Activated naive CD4-positive, alpha-beta T cell treated with anti-CD3 and anti-CD28 coated beads for 36 hours (primary cell): ENCODE data around the gene CCT2. TPM values are rescaled to one million over a fixed set of nuclear protein-coding genes. Genes with fewer than 3 reads are reported as not detected.

Experiments used
- CTCF ChIA-PET: fragments of 350-600 bp; sonication (Branson Sonifier 250); formaldehyde crosslinking; loops from one replicate; lab custom pipeline; 2021; ENCODE audit warnings: antibody characterized with exemption; lab: Charles Lee
- DNase-seq: peaks from one replicate; pipeline ENCODE4 v3.0.0-alpha.2; 2020
- H3K27ac Mint-ChIP-seq: one replicate; pipeline ENCODE4 v1.8.0; 2021; ENCODE audit warnings: mild to moderate bottlenecking, mixed read lengths
- H3K27me3 Mint-ChIP-seq: one replicate; pipeline ENCODE4 v1.8.0; 2021; ENCODE audit warnings: low read depth, mixed read lengths
- H3K36me3 Mint-ChIP-seq: one replicate; pipeline ENCODE4 v1.8.0; 2021; ENCODE audit warnings: low read depth, mixed read lengths
- H3K4me1 Mint-ChIP-seq: one replicate; pipeline ENCODE4 v1.8.0; 2021; ENCODE audit warnings: low read depth, mixed read lengths
- H3K4me3 Mint-ChIP-seq: one replicate; pipeline ENCODE4 v1.8.0; 2021; ENCODE audit warnings: mild to moderate bottlenecking, moderate library complexity, mixed read lengths
- H3K9me3 Mint-ChIP-seq: one replicate; pipeline ENCODE4 v1.8.0; 2021; ENCODE audit warnings: mixed read lengths
- intact Hi-C: fragments of 100-400 bp; cut with micrococcal nuclease; formaldehyde crosslinking; loops from one replicate; pipeline ENCODE4 v1.15.1; 2023
- total RNA-seq, 2 experiments: library from RNA; stranded (reverse); gene quantifications; one replicate each; pipeline ENCODE4 v1.2.3, GENCODE V29; 2021

CCT2 gene
- total RNA-seq, 2 experiments from 2014 or later = 268 to 280 TPM

- Mint-ChIP-seq H3K4me3 (no peak overlapping the region), H3K36me3 (peaks cover 5% of the 10 kb centered on the region), H3K27me3 (no peaks in the 10 kb centered on the region), H3K4me1 (peaks cover 11% of the 10 kb centered on the region), H3K27ac (peak overlapping the region; percentile 60), H3K9me3 (no peaks in the 10 kb centered on the region)
- intact Hi-C loops = no loop called here
- CTCF ChIA-PET = interaction anchor here (0.8 to 8.0 kb wide), 6 partner anchors 11 to 167 kb away, joined by 3 to 68 read pairs (median 4); partner anchors contain the start of gene CCT2
- no peak for DNase-seq
These were observed 18.7 kb upstream of the CCT2 start for GRCh38 chr12:69566603-69567002.

- Mint-ChIP-seq H3K4me3 (no peak overlapping the region), H3K4me1 (peaks cover 11% of the 10 kb centered on the region), H3K27me3 (no peaks in the 10 kb centered on the region), H3K27ac (no peak overlapping the region), H3K9me3 (no peaks in the 10 kb centered on the region), H3K36me3 (peaks cover 15% of the 10 kb centered on the region)
- CTCF ChIA-PET = interaction anchor here (0.5 to 8.0 kb wide), 10 partner anchors 11 to 278 kb away, joined by 3 to 68 read pairs (median 5); partner anchors contain the start of genes CCT2 and FRS2
- intact Hi-C loops = no loop called here
- no peak for DNase-seq
These were observed 16.0 kb upstream of the CCT2 start for GRCh38 chr12:69569236-69569635.

GRCh38 chr12:69570000-69570516, 15.2 kb upstream of the CCT2 start:
- no peak for DNase-seq
- CTCF ChIA-PET = interaction anchor here (0.6 to 8.0 kb wide), 23 partner anchors 9 to 412 kb away, joined by 3 to 68 read pairs (median 4); partner anchors contain the start of genes CCT2 and FRS2
- intact Hi-C loops = loop anchor here (1.0 kb wide), 5 partner anchors 100 to 416 kb away; partner anchors contain the start of gene FRS2
- H3K27ac Mint-ChIP-seq = peak overlapping the region; percentile 57
- no peaks in the 10 kb centered on the region for H3K27me3 Mint-ChIP-seq
- no peak overlapping the region for H3K4me3 Mint-ChIP-seq
- peaks cover 11% of the 10 kb centered on the region for H3K4me1 Mint-ChIP-seq
- no peaks in the 10 kb centered on the region for H3K9me3 Mint-ChIP-seq
- H3K36me3 Mint-ChIP-seq = peaks cover 18% of the 10 kb centered on the region

GRCh38 chr12:69570545-69571399, 14.5 kb upstream of the CCT2 start:
- intact Hi-C loops = loop anchor here (1.0 kb wide), 5 partner anchors 100 to 416 kb away; partner anchors contain the start of gene FRS2
- H3K4me3 Mint-ChIP-seq = no peak overlapping the region
- peaks cover 11% of the 10 kb centered on the region for H3K4me1 Mint-ChIP-seq
- H3K9me3 Mint-ChIP-seq = no peaks in the 10 kb centered on the region
- peak; percentile 75 for DNase-seq
- H3K27ac Mint-ChIP-seq = no peak overlapping the region
- peaks cover 18% of the 10 kb centered on the region for H3K36me3 Mint-ChIP-seq
- no peaks in the 10 kb centered on the region for H3K27me3 Mint-ChIP-seq
- CTCF ChIA-PET = interaction anchor here (0.5 to 8.0 kb wide), 31 partner anchors 9 to 413 kb away, joined by 3 to 68 read pairs (median 3); partner anchors contain the start of genes CCT2 and FRS2

- Mint-ChIP-seq H3K9me3 (no peaks in the 10 kb centered on the region), H3K4me3 (no peak overlapping the region), H3K27me3 (no peaks in the 10 kb centered on the region), H3K36me3 (peaks cover 14% of the 10 kb centered on the region), H3K27ac (no peak overlapping the region), H3K4me1 (peaks cover 5% of the 10 kb centered on the region)
- CTCF ChIA-PET = interaction anchor here (0.7 kb wide), 2 partner anchors 8 to 88 kb away, joined by 3 read pairs; no protein-coding TSS in a partner anchor
- DNase-seq = no peak
- intact Hi-C loops = no loop called here
These were observed 9.9 kb upstream of the CCT2 start for GRCh38 chr12:69575346-69575745.

GRCh38 chr12:69578283-69578682, 7.0 kb upstream of the CCT2 start:
- H3K27me3 Mint-ChIP-seq = no peaks in the 10 kb centered on the region
- peaks cover 7% of the 10 kb centered on the region for H3K36me3 Mint-ChIP-seq
- intact Hi-C loops = no loop called here
- no peak overlapping the region for H3K27ac Mint-ChIP-seq
- no peaks in the 10 kb centered on the region for H3K9me3 Mint-ChIP-seq
- CTCF ChIA-PET = no interaction called here
- no peak overlapping the region for H3K4me3 Mint-ChIP-seq
- DNase-seq = no peak
- peaks cover 5% of the 10 kb centered on the region for H3K4me1 Mint-ChIP-seq

- no peak for DNase-seq
- H3K36me3 Mint-ChIP-seq = peaks cover 4% of the 10 kb centered on the region
- CTCF ChIA-PET = interaction anchor here (1.2 to 8.9 kb wide), 2 partner anchors 10 to 61 kb away, joined by 5 to 68 read pairs; no protein-coding TSS in a partner anchor
- H3K27ac Mint-ChIP-seq = no peak overlapping the region
- H3K4me1 Mint-ChIP-seq = peaks cover 5% of the 10 kb centered on the region
- H3K4me3 Mint-ChIP-seq = no peak overlapping the region
- H3K9me3 Mint-ChIP-seq = no peaks in the 10 kb centered on the region
- intact Hi-C loops = no loop called here
- H3K27me3 Mint-ChIP-seq = no peaks in the 10 kb centered on the region
These were observed 6.2 kb upstream of the CCT2 start for GRCh38 chr12:69579029-69579428.

- DNase-seq = no peak
- intact Hi-C loops = no loop called here
- H3K4me1 Mint-ChIP-seq = peaks cover 5% of the 10 kb centered on the region
- H3K27me3 Mint-ChIP-seq = no peaks in the 10 kb centered on the region
- CTCF ChIA-PET = interaction anchor here (0.5 to 8.9 kb wide), 3 partner anchors 11 to 180 kb away, joined by 4 to 68 read pairs (median 5); no protein-coding TSS in a partner anchor
- no peak overlapping the region for H3K27ac Mint-ChIP-seq
- no peaks in the 10 kb centered on the region for H3K9me3 Mint-ChIP-seq
- H3K4me3 Mint-ChIP-seq = no peak overlapping the region
- H3K36me3 Mint-ChIP-seq = no peaks in the 10 kb centered on the region
These were observed 5.2 kb upstream of the CCT2 start for GRCh38 chr12:69580074-69580473.

- Mint-ChIP-seq H3K36me3 (peaks cover 13% of the 10 kb centered on the region), H3K9me3 (no peaks in the 10 kb centered on the region), H3K27ac (no peak overlapping the region), H3K4me3 (no peak overlapping the region), H3K27me3 (no peaks in the 10 kb centered on the region), H3K4me1 (peaks cover 12% of the 10 kb centered on the region)
- no peak for DNase-seq
- CTCF ChIA-PET = interaction anchor here (0.5 to 8.9 kb wide), 3 partner anchors 8 to 182 kb away, joined by 3 to 68 read pairs (median 5); no protein-coding TSS in a partner anchor
- intact Hi-C loops = no loop called here
These were observed 2.1 kb upstream of the CCT2 start for GRCh38 chr12:69583203-69583602.

- Mint-ChIP-seq H3K4me3 (no peak overlapping the region), H3K9me3 (no peaks in the 10 kb centered on the region), H3K27me3 (no peaks in the 10 kb centered on the region), H3K36me3 (peaks cover 46% of the 10 kb centered on the region), H3K4me1 (peaks cover 38% of the 10 kb centered on the region), H3K27ac (no peak overlapping the region)
- intact Hi-C loops = loop anchor here (5.0 kb wide), 1 partner anchor 296 kb away; no protein-coding TSS in a partner anchor
- CTCF ChIA-PET = no interaction called here
- DNase-seq = no peak
These were observed 3.3 kb downstream of the CCT2 start for GRCh38 chr12:69588527-69588926.

- CTCF ChIA-PET = no interaction called here
- no peak overlapping the region for H3K4me3 Mint-ChIP-seq
- DNase-seq = no peak
- H3K9me3 Mint-ChIP-seq = no peaks in the 10 kb centered on the region
- no peak overlapping the region for H3K27ac Mint-ChIP-seq
- peaks cover 50% of the 10 kb centered on the region for H3K36me3 Mint-ChIP-seq
- H3K27me3 Mint-ChIP-seq = no peaks in the 10 kb centered on the region
- intact Hi-C loops = loop anchor here (5.0 kb wide), 1 partner anchor 297 kb away; no protein-coding TSS in a partner anchor
- peaks cover 38% of the 10 kb centered on the region for H3K4me1 Mint-ChIP-seq
These were observed 3.8 kb downstream of the CCT2 start for GRCh38 chr12:69589082-69589481.

- H3K36me3 Mint-ChIP-seq = peaks cover 50% of the 10 kb centered on the region
These were observed 10.4 kb downstream of the CCT2 start for GRCh38 chr12:69595689-69596088.

More at GRCh38 chr12:69595689-69596088, 10.4 kb downstream of the CCT2 start:
- CTCF ChIA-PET = interaction anchor here (0.7 to 1.2 kb wide), 2 partner anchors 25 to 121 kb away, joined by 4 to 5 read pairs; no protein-coding TSS in a partner anchor
- no peak for DNase-seq
- Mint-ChIP-seq H3K27me3 (no peaks in the 10 kb centered on the region), H3K9me3 (no peaks in the 10 kb centered on the region), H3K27ac (no peak overlapping the region), H3K4me3 (no peak overlapping the region), H3K4me1 (peaks cover 16% of the 10 kb centered on the region)
- intact Hi-C loops = no loop called here
